ENCODE data around the gene L3HYPDH.

The L3HYPDH gene

DNA sequence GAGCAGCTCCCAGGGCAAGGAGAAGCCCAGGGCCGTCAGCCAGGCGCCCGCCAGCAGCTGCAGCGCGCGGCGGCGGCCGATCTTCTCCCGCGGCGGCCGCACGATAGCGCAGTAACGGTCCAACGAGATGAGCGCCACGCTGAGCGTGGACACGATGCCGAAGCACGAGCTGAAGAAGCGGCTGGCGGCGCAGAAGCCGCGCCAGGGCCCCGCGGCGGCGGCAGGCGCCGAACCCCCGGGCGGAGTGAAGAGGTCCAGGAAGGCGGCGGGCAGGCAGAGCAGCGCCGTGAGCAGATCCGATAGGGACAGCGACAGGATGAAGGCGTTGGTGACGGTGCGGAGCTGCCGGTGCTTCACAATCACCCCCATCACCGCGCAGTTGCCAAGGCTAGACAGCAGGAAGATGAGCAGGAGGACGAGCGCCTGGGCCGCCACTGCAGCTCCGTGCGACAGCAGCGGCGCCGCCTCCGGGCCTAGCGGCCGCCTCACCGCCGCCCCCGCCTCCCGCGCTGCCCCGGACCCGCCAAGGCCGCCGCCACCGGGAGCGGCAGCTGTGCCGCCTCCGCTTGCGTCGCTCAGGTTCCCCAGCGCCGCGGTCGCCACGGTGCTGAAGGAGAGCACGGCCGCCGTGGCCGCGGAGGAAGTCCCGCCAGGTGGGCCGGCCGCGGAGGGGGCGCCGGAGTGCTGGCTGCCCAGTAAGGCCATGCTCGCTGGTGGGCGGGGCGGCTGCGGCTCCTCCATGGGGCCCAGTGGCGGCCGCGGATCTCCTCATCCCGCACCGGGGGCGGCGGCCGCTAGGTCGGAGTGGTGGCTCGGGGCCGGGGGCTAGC, 19.5 kb downstream of the L3HYPDH start:
- in situ Hi-C loops (cut with HindIII; ENCODE audit: low pct_ligation_motif_present, low sequenced_read_pairs) = no loop called here

DNA sequence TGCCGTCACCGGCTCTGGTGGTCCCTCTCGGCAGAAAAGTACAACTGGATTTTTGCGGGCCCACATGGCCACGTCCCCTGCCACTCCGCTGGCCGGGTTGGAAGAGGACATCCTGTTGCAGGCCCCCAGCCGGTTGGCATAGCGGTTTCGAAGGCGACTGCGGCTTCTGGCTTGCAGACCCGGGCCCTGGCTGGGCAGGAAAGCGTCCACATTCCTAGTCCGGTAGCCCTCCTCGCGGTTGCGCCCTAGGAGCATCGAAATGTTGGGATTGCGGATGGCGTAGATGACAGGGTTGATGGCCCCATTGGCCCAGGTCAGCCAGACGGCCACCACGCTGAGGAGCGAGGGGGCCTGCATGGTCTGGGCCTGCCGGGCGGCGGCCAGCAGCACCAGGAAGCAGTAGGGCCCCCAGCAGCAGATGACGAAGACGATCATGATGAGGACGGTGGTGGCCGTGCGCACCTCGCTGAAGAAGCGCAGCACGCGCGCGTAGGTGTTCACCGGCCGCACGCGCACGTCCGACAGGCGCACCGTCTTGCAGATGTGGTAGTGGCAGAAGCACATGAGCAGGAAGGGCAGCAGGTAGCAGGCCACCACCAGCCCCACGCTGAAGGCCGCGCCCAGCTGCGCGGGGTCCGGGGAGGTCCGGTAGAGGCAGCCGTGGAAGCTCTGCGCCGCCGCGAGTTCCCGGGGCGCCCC, 20.3 kb downstream of the L3HYPDH start:
- in situ Hi-C loops (cut with HindIII; ENCODE audit: low pct_ligation_motif_present, low sequenced_read_pairs) = no loop called here
- Histone ChIP-seq H3K27ac (no peak overlapping the region), H3K4me3 (ENCODE audit: low read depth, low read length) (peak overlapping the region; percentile 65), H3K36me3 (replicated peaks) (no peaks in the 10 kb centered on the region), H3K27me3 (replicated peaks) (no peaks in the 10 kb centered on the region)
- TF ChIP-seq CTCF (IDR thresholded peaks at IDR 0.05; ENCODE audit: low read depth, low read length, missing control alignments) = no peak
- DNase-seq = no peak

More for the DNA sequence above, 19.5 kb downstream of the L3HYPDH start:
- no peak for TF ChIP-seq CTCF (IDR thresholded peaks at IDR 0.05; ENCODE audit: low read depth, low read length, missing control alignments)
- H3K27me3 ChIP-seq (replicated peaks) = no peaks in the 10 kb centered on the region
- DNase-seq = no peak
- peak overlapping the region; percentile 14 for H3K27ac ChIP-seq
- no peaks in the 10 kb centered on the region for H3K36me3 ChIP-seq (replicated peaks)
- peak overlapping the region; percentile 65 for H3K4me3 ChIP-seq (ENCODE audit: low read depth, low read length)

GRCh38 chr14:59461891-59462290, 22.3 kb downstream of the L3HYPDH start:
- DNase-seq = no peak
- TF ChIP-seq CTCF (IDR thresholded peaks at IDR 0.05; ENCODE audit: low read depth, low read length, missing control alignments) = no peak
- Histone ChIP-seq H3K36me3 (replicated peaks) (peaks cover 5% of the 10 kb centered on the region), H3K4me3 (ENCODE audit: low read depth, low read length) (no peak overlapping the region), H3K27ac (no peak overlapping the region), H3K27me3 (replicated peaks) (no peaks in the 10 kb centered on the region)
- in situ Hi-C loops (cut with HindIII; ENCODE audit: low pct_ligation_motif_present, low sequenced_read_pairs) = no loop called here

DNA sequence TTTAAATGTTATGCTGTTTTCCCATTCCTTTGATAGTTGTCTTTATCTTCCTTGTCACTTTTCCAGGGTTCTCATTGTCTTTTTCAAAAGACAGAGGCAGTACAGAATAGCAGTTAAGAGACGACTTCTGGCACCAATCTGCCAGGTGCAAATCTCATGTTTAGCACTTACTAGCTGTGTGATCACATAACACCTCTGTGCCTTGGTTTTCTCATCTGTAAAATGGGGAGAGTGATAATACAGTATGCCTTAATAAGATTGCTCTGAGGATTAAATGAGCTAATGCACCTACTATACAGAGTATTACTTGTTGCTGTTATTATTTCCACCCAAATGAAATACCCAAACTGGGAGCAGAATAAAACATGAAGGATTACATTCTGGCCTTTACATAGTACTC, 23.8 kb downstream of the L3HYPDH start:
- no peaks in the 10 kb centered on the region for H3K27me3 ChIP-seq (replicated peaks)
- no peak for TF ChIP-seq CTCF (IDR thresholded peaks at IDR 0.05; ENCODE audit: low read depth, low read length, missing control alignments)
- no peak overlapping the region for H3K4me3 ChIP-seq (ENCODE audit: low read depth, low read length)
- H3K36me3 ChIP-seq (replicated peaks) = peaks cover 5% of the 10 kb centered on the region
- H3K27ac ChIP-seq = no peak overlapping the region
- no peak for DNase-seq
- in situ Hi-C loops (cut with HindIII; ENCODE audit: low pct_ligation_motif_present, low sequenced_read_pairs) = no loop called here

DNA sequence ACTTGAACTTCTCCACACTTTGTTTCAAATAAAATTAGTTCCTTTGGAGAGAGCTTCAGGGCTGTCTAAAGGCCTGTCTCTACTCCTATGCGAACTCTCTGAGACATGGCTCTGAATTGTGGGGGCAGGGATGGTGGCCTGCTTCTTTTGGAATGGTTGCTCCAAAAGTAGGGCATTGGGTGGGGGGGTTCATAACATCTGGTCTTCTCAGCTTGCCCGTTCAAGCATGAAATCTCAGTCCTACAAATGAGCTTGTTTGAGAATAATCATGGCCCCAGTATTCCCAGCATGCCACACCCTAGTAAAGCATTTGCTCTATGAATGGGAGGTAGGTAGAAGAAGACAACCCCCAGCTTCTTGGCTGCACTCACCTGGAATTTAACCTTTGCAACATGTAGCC, 25.7 kb downstream of the L3HYPDH start:
- no peak for DNase-seq
- Histone ChIP-seq H3K36me3 (replicated peaks) (peaks cover 5% of the 10 kb centered on the region), H3K27ac (no peak overlapping the region), H3K27me3 (replicated peaks) (no peaks in the 10 kb centered on the region), H3K4me3 (ENCODE audit: low read depth, low read length) (no peak overlapping the region)
- in situ Hi-C loops (cut with HindIII; ENCODE audit: low pct_ligation_motif_present, low sequenced_read_pairs) = no loop called here
- no peak for TF ChIP-seq CTCF (IDR thresholded peaks at IDR 0.05; ENCODE audit: low read depth, low read length, missing control alignments)
